Stimulated activated naive CD8-positive, alpha-beta T cell treated with anti-CD3 and anti-CD28 coated beads, Interleukin-15, Interleukin-2, amounts not matched to agents 100 U/mL and 50 U/mL, for 24 hours (primary cell): ENCODE results near the gene NTM.
"Not testable (repeated sequence)": the region's sequence is repeated elsewhere in the genome, so short reads cannot be mapped to it uniquely, and the experiment has no call there.

Source experiments
- ATAC-seq: fragments of 150-1000 bp; cut with Tn5 transposase; one replicate; pipeline ENCODE4 v1.10.0; 2021
- DNase-seq: peaks from one replicate; pipeline ENCODE4 v3.0.0; 2021

Gene NTM

GRCh38 chr11:132312701-132313111, 942.3 kb downstream of the NTM start:
- no peak for ATAC-seq
- DNase-seq: no peak

GRCh38 chr11:132314911-132315455, 944.6 kb downstream of the NTM start:
- DNase-seq: no peak
- no peak for ATAC-seq

GRCh38 chr11:132315696-132316095, 945.3 kb downstream of the NTM start:
- DNase-seq (no peak), ATAC-seq (no peak)

GRCh38 chr11:132318421-132319157, 948.2 kb downstream of the NTM start:
- no peak for ATAC-seq
- no peak for DNase-seq

- DNase-seq, ATAC-seq: not testable (repeated sequence)
Measured at GRCh38 chr11:132319419-132319818, 949.0 kb downstream of the NTM start.

GRCh38 chr11:132330515-132330914, 960.1 kb downstream of the NTM start:
- DNase-seq: no peak
- ATAC-seq: no peak

- no peak for DNase-seq
- no peak for ATAC-seq
Measured at GRCh38 chr11:132332521-132332920, 962.1 kb downstream of the NTM start.

GRCh38 chr11:132334769-132335280, 964.4 kb downstream of the NTM start:
- no peak for DNase-seq
- no peak for ATAC-seq

GRCh38 chr11:132335311-132335710, 964.9 kb downstream of the NTM start:
- ATAC-seq (no peak), DNase-seq (no peak)

- DNase-seq (no peak), ATAC-seq (no peak)
Measured at GRCh38 chr11:132336781-132337535, 966.5 kb downstream of the NTM start.

- no peak for DNase-seq
- no peak for ATAC-seq
Measured at GRCh38 chr11:132337819-132338416, 967.5 kb downstream of the NTM start.

GRCh38 chr11:132342408-132342807, 972.0 kb downstream of the NTM start:
- no peak for DNase-seq
- ATAC-seq: no peak

- ATAC-seq (no peak), DNase-seq (no peak)
Measured at GRCh38 chr11:132343445-132344175, 973.2 kb downstream of the NTM start.

- DNase-seq (no peak), ATAC-seq (no peak)
Measured at GRCh38 chr11:132346558-132347148, 976.2 kb downstream of the NTM start.

GRCh38 chr11:132347156-132348090, 977.0 kb downstream of the NTM start:
- no peak for DNase-seq
- no peak for ATAC-seq

GRCh38 chr11:132349811-132350733, 979.7 kb downstream of the NTM start:
- ATAC-seq (no peak), DNase-seq (no peak)

- ATAC-seq (no peak), DNase-seq (no peak)
Measured at GRCh38 chr11:132351050-132351449, 980.6 kb downstream of the NTM start.

- DNase-seq (no peak), ATAC-seq (no peak)
Measured at GRCh38 chr11:132352497-132352896, 982.1 kb downstream of the NTM start.

- DNase-seq (no peak), ATAC-seq (no peak)
Measured at GRCh38 chr11:132353255-132353654, 982.8 kb downstream of the NTM start.
